HT-29 (cell line): ENCODE measurements around the gene CBLN3. TPM values are rescaled to one million over a fixed set of nuclear protein-coding genes. Genes with fewer than 3 reads are reported as not detected.
A peak's percentile ranks its signal among the peaks of the same experiment; 100 is the strongest.

Experiments
- DNase-seq: peaks from one replicate; pipeline ENCODE4 v3.0.0-alpha.2; 2015; ENCODE audit warnings: low spot score
- total RNA-seq: library from RNA; depleted of rRNA; stranded (reverse); fragments of >200 nt; shearing (Covaris generic); gene quantifications from 2 replicates; pipeline ENCODE4 v1.2.3, GENCODE V29; 2014

Gene CBLN3
- total RNA-seq, 1 experiment from 2014 or later = 2.5 TPM

DNA sequence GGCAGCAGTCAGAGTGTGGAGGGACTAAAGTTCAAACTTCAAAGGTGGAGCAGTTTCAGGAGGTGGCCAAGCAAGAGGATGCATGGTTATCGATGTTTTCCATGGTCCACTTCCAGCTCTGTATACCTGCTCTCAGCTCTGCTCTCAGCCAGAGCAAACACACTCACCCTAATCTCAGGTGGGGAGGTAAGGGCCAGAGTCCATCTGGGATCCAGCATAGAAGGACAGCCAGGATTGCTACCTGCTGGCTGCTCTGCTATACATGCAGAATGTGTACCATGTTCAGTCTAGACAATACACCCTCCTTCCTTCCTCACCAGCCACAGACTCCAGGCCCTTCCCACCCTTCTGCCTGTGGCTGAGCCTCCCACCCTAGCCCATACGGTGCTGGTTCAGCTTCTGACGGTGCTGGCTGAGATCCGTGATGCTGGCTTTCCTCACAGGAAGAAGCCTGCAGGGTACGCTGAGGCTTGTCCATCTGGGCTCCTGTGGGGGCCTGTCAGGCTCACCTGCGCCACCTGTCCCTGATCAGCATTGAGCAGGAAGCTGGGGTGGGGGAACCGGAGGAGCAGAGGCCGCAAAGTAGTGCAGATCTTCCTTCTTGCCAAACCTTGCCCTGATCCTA, 2.4 kb downstream of the CBLN3 start:
- peak; percentile 54 for DNase-seq

DNA sequence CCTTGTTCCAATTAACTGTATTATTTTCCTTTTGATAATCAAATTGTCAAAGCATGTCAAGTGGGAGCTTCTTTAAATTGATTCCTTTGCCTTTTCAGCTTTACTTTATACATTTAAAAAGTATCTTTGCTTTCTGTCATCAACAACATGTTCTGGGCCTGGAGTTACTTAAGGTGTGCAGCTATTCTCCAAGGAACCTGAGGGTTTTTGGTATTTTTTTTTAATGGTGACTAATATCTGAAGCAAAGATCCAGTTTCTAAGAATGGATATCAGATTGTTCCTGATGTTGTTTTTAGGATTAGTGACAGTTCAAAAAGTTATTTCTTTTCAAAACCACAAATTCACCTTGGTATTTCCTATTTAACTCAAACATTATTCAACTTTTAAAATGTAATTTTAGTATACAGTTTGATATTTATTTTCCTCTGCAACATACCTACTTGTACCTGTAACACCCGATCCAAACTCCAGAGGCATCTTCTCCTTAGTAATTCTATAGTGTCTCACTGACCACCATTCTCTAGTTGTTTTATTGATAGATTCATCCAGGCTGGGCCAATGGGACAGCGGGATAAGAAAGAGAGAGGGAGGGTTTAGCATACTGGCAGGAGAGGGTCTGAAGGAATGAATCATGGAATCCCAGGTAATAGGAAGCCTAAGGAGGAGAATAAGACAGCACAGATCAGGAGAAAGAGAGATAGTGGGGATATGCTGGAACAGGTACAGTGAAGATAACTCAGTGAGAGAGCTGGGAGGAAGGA, 3.1 kb downstream of the CBLN3 start:
- no peak for DNase-seq

- no peak for DNase-seq
These were observed 3.8 kb downstream of the CBLN3 start for GRCh38 chr14:24425704-24426103.

DNA sequence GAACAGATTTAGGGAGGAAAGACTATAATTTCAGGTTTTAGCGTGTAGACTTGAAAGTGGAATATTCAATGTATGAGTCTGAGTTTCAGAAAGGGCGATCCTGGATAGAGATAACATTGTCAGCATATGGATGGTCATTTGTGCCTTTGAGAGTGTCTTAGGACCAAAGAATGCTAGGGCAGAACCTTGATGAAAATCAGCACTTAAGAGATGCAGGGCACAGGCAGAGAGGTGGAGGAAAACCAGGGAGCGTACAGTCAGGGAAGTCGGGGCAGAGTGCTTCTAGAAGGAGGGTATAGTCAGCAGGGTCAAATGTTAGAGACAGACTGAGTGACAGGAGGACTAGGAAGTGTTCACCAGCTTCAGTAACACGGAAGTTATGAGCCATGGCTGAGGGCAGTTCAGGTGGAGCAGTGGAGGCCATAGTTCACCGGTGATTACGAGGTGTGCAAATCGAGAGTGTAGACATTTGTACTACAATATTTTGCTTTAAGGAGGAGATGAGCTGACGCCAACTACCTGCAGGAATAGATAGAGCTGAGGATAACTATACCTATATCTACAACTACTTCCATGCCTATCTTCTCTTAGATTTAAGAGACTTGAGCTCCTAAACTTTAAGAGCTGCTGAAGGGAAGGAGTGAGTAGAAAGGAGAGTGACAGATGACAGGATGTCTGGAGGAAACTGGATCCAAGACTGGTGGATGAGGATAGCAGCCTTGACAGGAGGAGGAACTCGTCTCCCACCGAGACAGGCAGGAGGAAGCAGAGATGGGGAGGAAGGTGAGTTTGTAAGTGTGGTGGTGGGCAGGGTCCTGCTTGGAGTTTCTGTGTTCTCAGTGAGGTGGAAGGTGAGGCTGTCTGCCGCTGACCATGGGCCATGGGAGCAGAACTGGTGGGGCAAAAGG, 6.5 kb downstream of the CBLN3 start:
- DNase-seq = peak; percentile 63

DNA sequence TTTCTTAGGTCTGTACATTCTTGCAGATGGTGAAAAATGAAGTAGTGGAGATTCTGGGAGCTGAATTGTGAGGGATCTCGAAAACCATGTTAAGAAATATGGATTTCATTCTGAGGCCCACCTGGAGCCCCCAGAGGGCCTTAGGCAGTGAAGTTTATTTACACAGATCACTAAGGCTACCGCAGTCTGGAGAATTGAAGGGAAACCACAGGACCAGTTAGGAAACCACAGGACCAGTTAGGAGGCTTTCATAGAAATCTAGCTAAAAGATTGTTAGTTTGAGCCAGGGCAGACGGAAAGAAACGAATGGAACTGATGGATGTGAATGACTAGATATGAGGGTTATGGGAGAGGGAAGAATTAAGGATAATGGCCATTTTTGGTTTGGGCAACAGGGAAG, 7.2 kb downstream of the CBLN3 start:
- DNase-seq = no peak

- DNase-seq = peak; percentile 63
These were observed 11.0 kb downstream of the CBLN3 start for GRCh38 chr14:24418492-24418873.

GRCh38 chr14:24417832-24418491, 11.5 kb downstream of the CBLN3 start:
- DNase-seq = no peak

- no peak for DNase-seq
These were observed 12.4 kb downstream of the CBLN3 start for GRCh38 chr14:24416932-24417619.

DNA sequence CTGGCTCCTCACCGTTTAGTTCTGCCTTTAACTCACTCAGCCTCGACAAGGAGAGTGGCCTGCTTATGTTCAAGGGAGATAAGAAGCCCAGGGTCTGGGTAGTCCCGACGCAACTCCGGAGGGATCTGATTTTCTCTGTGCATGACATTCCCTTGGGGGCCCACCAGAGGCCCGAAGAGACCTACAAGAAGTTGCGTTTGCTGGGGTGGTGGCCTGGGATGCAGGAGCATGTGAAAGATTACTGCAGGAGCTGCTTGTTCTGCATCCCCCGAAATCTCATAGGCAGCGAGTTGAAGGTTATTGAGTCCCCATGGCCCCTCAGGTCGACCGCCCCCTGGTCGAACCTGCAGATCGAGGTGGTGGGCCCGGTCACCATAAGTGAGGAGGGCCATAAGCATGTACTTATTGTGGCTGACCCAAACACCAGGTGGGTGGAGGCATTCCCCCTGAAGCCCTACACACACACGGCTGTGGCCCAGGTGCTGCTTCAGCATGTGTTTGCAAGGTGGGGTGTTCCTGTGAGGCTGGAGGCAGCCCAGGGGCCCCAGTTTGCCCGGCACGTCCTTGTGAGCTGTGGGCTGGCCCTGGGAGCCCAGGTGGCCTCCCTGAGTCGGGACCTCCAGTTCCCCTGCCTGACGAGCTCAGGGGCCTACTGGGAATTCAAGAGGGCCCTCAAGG, 13.1 kb downstream of the CBLN3 start:
- DNase-seq = no peak

GRCh38 chr14:24415421-24416253, 13.8 kb downstream of the CBLN3 start:
- DNase-seq = no peak

DNA sequence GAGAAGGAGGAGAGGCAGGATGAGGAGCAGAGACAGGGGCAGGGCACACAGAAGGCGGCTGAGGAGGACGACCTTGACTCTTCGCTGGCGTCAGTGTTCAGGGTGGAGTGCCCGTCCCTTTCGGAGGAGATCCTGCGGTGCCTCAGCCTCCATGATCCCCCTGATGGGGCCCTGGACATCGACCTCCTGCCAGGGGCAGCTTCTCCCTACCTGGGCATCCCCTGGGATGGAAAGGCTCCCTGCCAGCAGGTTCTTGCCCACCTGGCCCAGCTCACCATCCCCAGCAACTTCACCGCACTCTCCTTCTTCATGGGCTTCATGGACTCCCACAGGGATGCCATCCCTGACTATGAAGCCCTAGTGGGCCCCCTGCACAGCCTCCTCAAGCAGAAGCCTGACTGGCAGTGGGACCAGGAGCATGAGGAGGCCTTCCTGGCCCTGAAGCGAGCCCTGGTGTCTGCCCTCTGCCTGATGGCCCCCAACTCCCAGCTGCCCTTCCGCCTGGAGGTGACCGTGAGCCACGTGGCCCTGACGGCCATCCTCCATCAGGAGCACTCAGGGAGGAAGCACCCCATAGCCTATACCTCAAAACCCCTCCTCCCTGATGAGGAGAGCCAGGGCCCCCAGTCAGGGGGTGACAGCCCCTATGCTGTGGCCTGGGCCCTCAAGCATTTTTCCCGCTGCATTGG, 14.6 kb downstream of the CBLN3 start:
- DNase-seq = no peak

DNA sequence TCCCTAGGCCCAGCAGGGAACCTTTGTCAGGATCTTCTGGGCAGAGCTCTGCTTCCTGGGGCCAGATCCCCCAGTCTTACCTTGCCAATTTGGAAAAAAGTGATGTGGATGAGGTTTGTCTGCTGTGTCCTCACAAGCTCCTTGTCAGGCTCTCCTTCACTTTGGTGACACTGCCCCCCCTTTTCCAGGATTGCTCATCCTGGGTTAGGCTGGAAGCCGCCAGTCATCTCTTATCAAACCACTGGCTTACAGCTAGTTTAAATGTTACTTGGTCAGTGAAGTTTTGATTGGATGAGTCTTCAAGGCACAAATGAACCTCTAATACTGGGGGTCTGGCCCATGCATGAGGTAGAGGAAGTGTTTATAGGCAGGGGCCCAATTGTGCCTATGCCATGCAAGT, 15.4 kb downstream of the CBLN3 start:
- DNase-seq = no peak

- DNase-seq = peak; percentile 64
These were observed 17.8 kb downstream of the CBLN3 start for GRCh38 chr14:24411443-24412389.

- no peak for DNase-seq
These were observed 19.5 kb downstream of the CBLN3 start for GRCh38 chr14:24409956-24410355.

DNA sequence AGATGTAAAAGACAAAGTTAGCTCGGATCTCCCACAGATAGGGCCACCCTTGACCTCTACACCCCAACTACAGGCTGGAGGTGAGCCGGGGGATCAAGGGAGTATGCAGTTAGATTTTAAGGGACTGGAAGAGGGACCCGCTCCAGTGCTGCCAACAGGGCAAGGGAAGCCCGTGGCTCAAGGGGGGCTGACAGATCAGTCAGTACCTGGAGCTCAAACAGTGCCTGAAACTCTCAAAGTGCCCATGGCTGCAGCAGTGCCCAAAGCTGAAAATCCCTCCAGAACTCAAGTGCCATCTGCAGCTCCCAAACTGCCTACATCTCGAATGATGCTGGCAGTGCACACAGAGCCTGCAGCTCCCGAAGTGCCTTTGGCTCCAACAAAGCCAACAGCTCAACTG, 20.3 kb downstream of the CBLN3 start:
- no peak for DNase-seq

DNA sequence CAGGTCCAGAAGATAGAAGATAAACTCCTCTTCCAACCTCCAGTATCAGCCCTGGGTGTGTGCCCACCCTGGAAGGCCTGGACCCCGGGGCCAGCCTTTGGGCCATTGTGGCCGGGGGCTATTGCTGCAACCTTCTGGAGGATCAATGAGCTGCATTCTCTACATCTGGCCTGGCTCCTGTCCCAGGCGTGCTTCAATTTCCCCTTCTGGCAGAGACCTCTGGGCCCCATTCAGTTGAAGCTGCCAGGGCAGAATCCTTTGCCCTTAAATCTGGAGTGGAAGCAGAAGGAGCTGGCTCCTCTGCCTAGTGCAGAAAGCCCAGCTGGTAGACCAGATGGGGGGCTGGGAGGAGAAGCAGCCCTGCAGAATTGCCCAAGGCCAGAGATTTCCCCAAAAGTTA, 20.7 kb downstream of the CBLN3 start:
- DNase-seq = no peak

DNA sequence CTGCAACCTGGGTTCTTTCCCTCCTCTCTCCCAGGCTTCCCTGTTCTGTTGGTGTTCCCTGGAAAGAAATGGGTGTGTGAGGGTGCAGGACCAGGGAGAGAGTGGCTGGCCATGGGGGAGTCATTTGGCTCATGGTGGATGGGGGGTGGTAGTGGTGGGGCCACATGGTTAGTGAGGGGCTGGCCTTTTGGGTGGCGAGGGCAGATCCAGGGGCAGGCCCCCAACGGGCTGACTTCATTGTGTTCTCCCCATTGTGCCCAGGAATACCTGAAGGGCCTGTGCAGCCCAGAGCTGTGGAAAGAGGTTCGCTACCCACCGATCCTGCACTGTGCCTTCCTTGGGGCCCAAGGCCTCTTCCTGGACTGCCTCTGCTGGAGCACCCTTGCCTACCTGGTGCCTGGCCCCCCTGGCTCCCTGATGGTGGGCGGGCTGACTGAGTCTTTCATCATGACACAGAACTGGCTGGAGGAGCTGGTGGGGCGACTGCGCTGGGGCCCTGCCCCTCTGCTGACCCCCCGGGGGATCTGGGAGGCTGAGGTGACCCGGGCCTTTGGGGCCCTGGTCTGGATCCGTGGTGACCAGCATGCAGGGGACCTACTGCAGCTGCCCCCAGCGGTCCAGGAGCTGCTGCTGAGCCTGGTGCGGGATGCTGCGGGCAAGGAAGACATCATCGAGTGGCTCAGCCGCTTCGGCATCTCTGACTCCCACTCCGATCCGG, 21.7 kb downstream of the CBLN3 start:
- no peak for DNase-seq
